ENCODE measurements around the gene DNAJB6.

GRCh38 chr7:157409753-157410727 is 73.2 kb downstream of the DNAJB6 start:
- TF ChIP-seq CTCF (IDR thresholded peaks at IDR 0.05) = no peak
- TF ChIP-seq POLR2A (IDR thresholded peaks at IDR 0.05) = no peak

Data from stomach (tissue), 4 donors.